ENCODE results near the gene PDIA4.
A peak's percentile ranks its signal among the peaks of the same experiment; 100 is the strongest.

Gene PDIA4

DNA sequence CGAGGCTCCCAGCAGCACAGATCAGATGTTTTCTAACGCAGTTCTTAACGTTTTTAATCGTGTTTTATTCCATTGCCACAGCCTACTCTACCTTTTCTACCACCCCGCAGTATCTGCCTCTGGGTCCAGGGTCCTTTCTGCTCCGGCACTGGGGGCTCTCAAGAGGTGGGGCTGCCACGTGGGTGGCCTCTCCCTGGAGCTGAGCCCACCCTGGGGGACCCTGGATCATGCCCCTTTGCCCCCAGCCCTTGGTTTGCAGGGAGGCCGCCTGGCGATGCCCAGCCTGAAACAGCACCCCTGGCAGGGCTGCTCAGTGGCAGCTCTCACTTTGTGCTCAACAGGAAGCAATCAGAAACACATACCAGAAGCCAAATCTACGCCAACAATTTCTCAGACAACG, 25.3 kb downstream of the PDIA4 start:
- DNase-seq (ENCODE audit: low spot score): no peak

- DNase-seq (ENCODE audit: low spot score): no peak
Observed at GRCh38 chr7:149002604-149003003, 25.7 kb downstream of the PDIA4 start.

GRCh38 chr7:149001427-149002068, 26.8 kb downstream of the PDIA4 start:
- no peak for DNase-seq (ENCODE audit: low spot score)

DNA sequence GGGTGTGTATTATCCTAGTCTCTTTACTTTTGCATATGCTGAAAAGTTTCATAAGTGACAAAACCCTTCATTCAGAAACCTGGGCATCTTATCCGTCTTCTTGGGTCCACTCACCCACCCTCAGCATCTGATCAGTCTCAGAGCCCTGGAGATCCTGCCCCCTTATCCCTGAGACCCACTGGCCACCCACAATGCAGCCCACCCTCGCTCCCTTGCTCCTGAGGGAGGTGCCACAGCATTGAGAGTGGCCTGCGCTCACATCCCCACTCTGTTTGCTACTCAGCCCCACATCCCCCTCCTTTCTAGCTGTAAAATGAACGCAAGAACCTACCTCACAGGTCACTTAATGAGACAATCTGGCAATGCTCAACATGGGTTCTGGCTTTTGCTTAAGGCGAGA, 27.3 kb downstream of the PDIA4 start:
- no peak for DNase-seq (ENCODE audit: low spot score)

GRCh38 chr7:148999192-148999591, 29.1 kb downstream of the PDIA4 start:
- DNase-seq (ENCODE audit: low spot score): no peak

DNA sequence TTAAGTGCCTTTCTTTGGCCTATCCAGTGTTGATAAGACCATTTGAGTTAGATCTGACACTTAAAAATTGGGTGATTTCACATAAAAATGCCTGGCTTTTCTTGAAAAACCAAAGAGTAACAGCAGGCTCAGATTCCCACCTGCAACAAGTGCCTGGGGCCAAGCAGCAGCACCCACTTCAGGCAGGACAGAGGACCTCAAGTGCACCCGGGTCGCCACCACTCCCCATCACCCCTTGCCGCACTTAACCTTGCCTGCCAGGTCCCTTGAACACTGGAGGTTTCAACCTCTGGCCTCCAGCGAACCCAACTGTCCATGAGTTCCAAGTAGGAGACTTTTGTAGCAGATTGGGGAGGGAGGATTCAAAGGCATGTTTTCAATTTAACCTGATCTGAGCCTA, 30.8 kb downstream of the PDIA4 start:
- no peak for DNase-seq (ENCODE audit: low spot score)

DNA sequence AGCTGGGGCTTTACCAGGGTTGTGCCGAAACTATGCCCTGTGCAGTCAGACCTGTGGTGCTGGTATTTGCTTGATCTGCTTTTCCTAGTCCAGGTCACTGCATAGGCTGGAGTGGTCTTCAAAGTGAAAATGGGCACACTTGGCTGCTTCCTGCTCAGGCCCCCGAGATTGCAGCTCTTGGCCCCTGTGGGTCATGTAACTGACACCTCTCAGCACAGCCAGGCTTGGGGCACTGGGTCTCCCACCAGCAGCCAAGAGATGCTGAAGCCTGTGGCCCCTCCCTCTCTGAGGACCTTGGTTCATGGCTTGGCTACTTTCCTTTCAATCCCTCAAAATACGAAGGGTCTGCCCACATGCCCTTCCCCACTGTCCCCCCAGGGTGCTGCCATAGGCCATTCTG, 33.7 kb downstream of the PDIA4 start:
- no peak for DNase-seq (ENCODE audit: low spot score)

- no peak for DNase-seq (ENCODE audit: low spot score)
Observed at GRCh38 chr7:148993193-148993592, 35.1 kb downstream of the PDIA4 start.

- no peak for DNase-seq (ENCODE audit: low spot score)
Observed at GRCh38 chr7:148991536-148991935, 36.8 kb downstream of the PDIA4 start.

DNA sequence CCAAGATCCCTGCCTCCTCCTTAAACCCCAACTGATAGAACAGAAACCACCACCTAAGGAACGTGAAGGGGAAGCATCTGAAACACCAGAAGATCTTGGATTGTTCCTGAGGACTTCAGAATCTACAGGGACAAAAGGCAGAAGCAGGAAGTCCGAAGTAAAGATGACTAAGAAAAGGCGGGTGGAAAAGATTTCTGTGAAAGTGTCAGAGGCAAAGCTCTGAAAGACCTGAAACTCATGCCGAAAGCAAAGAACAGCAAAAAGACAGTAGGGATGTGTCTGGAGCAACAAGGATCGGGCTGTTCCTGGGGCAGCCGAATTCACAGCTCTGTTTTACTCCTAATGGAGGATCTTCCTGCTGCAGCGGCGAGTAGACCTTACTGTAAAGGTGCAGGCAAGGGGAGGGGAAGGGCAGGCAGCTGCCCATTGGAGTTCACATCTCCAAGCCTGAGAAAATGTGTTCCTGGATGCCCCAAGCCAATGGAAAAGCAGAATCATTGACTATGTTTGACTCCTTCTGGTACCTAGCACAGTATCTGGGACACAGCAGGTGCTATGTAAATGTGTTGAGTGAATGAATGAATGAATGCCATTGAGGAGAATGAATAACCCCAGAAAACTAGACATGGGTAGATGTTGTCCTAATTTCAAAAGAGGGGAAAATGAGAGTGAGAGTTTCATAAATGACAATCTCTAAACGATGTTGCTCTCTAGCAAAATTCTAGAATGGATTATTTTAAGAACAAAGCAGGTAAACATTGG, 40.4 kb downstream of the PDIA4 start:
- DNase-seq (ENCODE audit: low spot score): no peak

- DNase-seq (ENCODE audit: low spot score): peak; percentile 97
Observed at GRCh38 chr7:148987010-148987750, 41.1 kb downstream of the PDIA4 start.

GRCh38 chr7:148986742-148987009, 41.6 kb downstream of the PDIA4 start:
- no peak for DNase-seq (ENCODE audit: low spot score)

DNA sequence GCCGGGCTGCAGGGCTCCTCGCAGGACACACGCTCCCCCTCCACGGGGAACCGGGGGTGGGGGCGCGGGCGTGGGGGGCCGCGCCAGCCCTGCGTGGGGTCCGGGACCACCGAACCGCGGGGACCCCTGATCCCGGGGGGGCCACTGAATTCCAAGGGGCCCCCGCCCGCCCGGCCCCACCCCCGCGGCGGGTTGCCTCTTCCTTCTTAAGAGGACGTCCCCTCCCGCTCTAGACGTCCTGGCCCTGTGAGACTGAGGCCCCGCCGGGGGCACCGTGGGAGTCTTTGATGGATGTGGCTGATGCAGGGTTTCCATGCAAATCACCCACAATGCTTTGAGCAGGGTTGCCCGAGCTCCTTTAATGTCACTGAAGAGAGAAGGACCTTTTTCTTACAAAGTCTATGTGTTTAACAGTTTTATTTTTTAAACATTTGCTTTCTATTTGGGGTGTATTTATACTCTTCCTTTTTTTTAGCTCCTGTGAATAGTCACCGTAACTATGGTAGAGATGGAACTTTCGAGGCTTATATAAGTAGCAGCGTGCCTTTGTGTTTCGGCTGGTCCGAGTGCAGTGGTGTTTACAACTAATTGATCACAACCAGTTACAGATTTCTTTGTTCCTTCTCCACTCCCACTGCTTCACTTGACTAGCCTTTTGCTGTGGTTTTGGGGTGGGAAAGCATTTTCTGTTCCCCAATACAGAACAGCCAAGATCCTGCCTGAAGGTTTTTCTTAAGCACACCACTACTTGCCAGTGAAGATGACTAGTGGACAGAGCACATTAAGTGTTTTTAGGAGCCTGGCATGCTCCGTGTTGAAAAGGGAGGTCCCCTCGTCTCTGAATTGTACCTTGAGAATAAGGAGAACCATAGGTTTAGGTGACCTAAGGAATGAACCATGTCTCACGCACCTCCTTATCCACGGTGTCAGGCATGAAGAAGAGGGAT, 44.8 kb downstream of the PDIA4 start:
- peak; percentile 99 for DNase-seq (ENCODE audit: low spot score)

- DNase-seq (ENCODE audit: low spot score): peak; percentile 66
Observed at GRCh38 chr7:148982654-148983199, 45.6 kb downstream of the PDIA4 start.

DNA sequence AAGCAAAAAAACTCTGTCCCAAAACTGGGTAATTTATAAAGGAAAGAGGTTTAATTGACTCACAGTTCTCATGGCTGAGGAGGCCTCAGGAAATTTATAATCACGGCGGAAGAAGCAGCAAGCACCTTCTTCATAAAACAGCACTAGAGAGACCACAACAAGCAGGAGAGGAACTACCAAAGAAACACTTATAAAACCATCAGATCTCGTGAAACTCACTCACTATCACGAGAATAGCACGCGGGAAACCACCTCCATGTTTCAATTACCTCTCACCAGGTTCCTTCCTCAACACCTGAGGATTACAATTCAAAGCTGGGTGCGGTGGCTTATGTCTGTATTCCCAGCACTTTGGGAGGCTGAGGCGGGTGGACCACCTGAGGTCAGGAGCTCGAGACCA, 48.5 kb downstream of the PDIA4 start:
- no peak for DNase-seq (ENCODE audit: low spot score)

DNA sequence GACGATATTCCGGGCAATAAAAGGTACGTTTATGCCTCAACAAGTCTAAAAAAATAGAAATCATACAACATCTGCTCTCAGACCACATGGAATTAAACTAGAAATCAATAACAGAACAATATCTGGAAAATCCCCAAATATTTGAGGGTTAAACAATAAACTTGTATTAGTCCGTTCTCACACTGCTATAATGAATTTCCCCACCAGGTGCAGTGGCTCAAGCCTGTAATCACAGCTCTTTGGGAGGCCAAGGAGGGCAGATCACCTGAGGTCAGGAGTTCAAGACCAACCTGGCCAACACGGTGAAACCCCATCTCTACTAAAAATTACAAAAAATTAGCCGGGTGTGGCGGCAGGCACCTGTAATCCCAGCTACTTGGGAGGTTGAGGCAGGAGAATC, 49.2 kb downstream of the PDIA4 start:
- peak; percentile 53 for DNase-seq (ENCODE audit: low spot score)

DNA sequence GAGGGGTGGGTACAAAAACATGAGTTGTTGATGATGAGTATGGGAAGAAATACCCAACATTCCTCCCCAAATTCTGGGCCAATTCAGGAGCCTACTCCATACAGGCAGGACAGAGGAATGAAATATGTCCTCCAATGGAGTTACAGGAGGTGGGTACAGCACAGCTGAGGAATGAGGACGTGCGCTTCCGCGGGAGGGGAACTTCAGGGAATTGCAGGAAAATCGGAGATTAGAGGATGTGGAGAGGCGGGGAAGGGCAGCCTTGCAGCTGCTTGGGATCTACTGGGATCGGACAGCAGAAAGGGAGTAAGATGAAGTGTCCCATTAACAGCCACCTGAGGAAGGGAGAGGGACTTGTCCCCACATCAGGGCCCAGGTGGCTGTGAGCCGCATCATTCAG, 50.2 kb downstream of the PDIA4 start:
- DNase-seq (ENCODE audit: low spot score): no peak

DNA sequence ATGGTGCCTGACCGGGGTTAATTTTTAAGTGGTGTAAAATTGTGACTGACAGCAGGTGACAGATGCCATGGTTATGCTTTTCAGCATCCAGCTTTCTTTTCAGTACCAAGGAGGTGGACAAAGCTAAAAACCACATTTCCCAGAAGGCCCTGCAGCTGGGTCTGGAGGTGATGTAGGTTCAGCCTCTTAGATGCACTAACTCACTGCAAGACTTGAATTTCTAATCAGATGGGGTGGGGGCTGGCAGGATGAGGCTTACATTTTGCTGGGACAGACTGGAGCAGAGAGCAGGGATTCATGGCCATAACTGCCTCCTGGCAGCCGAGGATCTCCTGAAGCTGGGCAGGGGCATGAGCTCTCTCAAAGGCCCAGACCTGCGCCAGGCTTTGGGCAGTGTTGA, 52.4 kb downstream of the PDIA4 start:
- DNase-seq (ENCODE audit: low spot score): peak; percentile 40

- no peak for DNase-seq (ENCODE audit: low spot score)
Observed at GRCh38 chr7:148973256-148973655, 55.0 kb downstream of the PDIA4 start.

DNA sequence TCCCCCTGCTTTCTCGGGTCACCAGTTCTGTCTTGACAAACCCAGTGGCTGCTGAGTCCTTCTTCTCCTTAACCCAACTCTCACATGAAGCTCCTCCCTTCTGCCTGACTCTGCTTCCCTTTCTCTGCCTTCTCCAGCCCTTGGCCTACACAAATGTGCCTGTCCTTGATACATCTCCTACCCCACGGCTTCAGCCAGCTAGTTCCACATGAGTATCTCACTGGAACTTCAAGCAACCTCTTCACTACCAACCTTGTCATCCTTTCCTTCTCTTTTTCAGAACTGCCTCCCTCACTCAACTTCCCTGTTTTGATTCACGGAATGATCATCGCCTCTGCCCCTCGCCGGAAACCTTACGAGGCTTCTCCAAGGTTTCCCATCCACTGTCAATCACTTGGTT, 55.9 kb downstream of the PDIA4 start:
- no peak for DNase-seq (ENCODE audit: low spot score)

- no peak for DNase-seq (ENCODE audit: low spot score)
Observed at GRCh38 chr7:148967602-148968001, 60.7 kb downstream of the PDIA4 start.

DNA sequence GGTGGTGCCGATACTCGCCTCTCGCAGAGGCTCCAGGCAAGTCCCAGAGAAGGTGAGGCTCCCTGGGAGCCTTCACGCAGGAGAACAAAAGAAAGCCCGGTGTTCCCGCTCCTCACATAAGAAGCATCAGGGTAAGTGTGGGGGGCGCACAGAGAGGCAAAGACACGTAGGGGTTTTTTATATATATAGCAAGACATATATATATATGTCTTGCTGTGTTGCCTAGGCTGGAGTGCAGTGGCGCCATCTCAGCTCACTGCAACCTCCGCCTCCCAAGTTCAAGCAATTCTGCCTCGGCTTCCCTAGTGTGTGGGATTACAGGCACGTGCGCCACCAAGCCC, 61.3 kb downstream of the PDIA4 start:
- DNase-seq (ENCODE audit: low spot score): no peak

Data from NAMALWA (cell line).